ENCODE measurements around the gene AADACL4.

DNA sequence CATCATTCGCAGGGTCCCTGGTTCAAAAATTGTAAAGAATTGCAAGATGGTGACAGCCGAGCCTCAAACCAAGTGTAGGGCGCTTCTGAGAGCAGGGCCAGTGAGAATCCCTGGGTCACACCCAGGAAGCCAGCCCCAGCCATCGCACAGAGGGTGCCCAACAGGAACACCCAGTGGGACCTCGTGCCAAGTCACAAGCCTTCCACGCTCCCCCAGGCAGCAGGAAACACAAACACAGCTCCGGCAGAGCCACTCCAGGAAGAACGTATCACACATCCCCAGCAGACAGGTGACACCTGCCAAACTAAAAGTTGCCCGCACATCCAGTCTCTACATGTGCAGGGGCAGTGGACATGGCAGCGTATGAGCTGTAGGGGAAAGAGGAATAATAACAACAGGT, 46.1 kb upstream of the AADACL4 start:
- TF ChIP-seq, protein P1, sequence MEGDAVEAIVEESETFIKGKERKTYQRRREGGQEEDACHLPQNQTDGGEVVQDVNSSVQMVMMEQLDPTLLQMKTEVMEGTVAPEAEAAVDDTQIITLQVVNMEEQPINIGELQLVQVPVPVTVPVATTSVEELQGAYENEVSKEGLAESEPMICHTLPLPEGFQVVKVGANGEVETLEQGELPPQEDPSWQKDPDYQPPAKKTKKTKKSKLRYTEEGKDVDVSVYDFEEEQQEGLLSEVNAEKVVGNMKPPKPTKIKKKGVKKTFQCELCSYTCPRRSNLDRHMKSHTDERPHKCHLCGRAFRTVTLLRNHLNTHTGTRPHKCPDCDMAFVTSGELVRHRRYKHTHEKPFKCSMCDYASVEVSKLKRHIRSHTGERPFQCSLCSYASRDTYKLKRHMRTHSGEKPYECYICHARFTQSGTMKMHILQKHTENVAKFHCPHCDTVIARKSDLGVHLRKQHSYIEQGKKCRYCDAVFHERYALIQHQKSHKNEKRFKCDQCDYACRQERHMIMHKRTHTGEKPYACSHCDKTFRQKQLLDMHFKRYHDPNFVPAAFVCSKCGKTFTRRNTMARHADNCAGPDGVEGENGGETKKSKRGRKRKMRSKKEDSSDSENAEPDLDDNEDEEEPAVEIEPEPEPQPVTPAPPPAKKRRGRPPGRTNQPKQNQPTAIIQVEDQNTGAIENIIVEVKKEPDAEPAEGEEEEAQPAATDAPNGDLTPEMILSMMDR (conservative IDR thresholded peaks at IDR 0.05) = no peak
- no peak for TF ChIP-seq ZFX (IDR thresholded peaks at IDR 0.05)

Measured in C4-2B (cell line).